ENCODE measurements around the gene MBD5. TPM values are rescaled to one million over a fixed set of nuclear protein-coding genes. Genes with fewer than 3 reads are reported as not detected.

The MBD5 gene
- total and polyA plus RNA-seq, 3 donors from 2014 or later: 29.0 to 60.3 (median 55.4) TPM

DNA sequence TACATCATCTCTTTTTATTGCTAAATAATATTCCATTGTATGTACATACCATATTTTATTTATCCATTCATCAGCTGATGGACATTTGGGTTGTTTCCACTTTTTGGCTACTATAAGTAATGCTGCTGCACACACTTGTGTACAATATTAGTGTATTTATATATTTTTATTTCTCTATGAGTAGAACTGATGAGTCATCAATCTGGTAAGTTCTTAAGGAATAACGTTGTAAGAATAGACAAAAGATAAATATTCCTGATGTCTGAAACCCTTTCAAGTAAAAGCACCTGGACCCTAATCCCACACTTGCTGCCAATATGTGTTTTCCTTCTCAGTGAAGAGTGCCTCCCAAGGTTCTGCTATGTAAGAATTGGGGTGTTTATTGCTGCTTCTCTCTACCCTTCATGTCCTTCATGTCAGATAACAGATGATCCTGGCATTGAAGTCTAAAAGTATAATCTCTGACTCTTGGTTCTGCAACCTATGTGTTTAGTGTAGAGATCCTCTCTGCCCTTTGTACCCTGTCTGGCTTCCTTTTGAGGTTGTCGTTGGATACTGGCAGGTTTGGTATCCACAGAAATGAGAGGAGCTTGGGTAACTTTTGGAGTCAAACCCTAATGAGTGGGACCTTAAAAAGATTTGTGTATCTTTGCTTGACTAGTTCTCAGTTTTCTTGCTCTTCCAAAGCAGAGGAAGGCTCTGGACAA, 330.7 kb downstream of the MBD5 start:
- Histone ChIP-seq H3K27ac (no peak overlapping the region), H3K4me3 (no peak overlapping the region), H3K4me1 (no peaks in the 10 kb centered on the region), H3K36me3 (ENCODE audit: low read depth, missing control alignments) (no peaks in the 10 kb centered on the region), H3K27me3 (no peaks in the 10 kb centered on the region), H3K9me3 (no peaks in the 10 kb centered on the region)
- WGBS, 2 donors: 74 to 80% methylated on average over 2 of the region's 2 CpGs
- TF ChIP-seq, protein P1, sequence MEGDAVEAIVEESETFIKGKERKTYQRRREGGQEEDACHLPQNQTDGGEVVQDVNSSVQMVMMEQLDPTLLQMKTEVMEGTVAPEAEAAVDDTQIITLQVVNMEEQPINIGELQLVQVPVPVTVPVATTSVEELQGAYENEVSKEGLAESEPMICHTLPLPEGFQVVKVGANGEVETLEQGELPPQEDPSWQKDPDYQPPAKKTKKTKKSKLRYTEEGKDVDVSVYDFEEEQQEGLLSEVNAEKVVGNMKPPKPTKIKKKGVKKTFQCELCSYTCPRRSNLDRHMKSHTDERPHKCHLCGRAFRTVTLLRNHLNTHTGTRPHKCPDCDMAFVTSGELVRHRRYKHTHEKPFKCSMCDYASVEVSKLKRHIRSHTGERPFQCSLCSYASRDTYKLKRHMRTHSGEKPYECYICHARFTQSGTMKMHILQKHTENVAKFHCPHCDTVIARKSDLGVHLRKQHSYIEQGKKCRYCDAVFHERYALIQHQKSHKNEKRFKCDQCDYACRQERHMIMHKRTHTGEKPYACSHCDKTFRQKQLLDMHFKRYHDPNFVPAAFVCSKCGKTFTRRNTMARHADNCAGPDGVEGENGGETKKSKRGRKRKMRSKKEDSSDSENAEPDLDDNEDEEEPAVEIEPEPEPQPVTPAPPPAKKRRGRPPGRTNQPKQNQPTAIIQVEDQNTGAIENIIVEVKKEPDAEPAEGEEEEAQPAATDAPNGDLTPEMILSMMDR (IDR thresholded peaks at IDR 0.05): no peak
- no peak for TF ChIP-seq POLR2A (IDR thresholded peaks at IDR 0.05)
- DNase-seq: no peak
- intact Hi-C loops (cut with DNase I; ENCODE audit: low total_unique reads): no loop called here

GRCh38 chr2:148358375-148358774, 337.5 kb downstream of the MBD5 start:
- H3K9me3 ChIP-seq: no peaks in the 10 kb centered on the region
- no peak overlapping the region for H3K4me3 ChIP-seq
- TF ChIP-seq POLR2A (IDR thresholded peaks at IDR 0.05): no peak
- TF ChIP-seq, protein P1 (IDR thresholded peaks at IDR 0.05): no peak
- intact Hi-C loops (cut with DNase I; ENCODE audit: low total_unique reads): no loop called here
- H3K27me3 ChIP-seq: no peaks in the 10 kb centered on the region
- no peaks in the 10 kb centered on the region for H3K4me1 ChIP-seq
- 80 to 96% methylated on average over 6 of the region's 6 CpGs for WGBS, 2 donors
- DNase-seq: no peak
- H3K27ac ChIP-seq: no peak overlapping the region
- H3K36me3 ChIP-seq (ENCODE audit: low read depth, missing control alignments): no peaks in the 10 kb centered on the region

- no peak overlapping the region for H3K4me3 ChIP-seq
- DNase-seq: no peak
- no peaks in the 10 kb centered on the region for H3K27me3 ChIP-seq
- intact Hi-C loops (cut with DNase I; ENCODE audit: low total_unique reads): no loop called here
- WGBS, 2 donors: 100% methylated on average over 1 of the region's 1 CpG
- TF ChIP-seq POLR2A (IDR thresholded peaks at IDR 0.05): no peak
- TF ChIP-seq, protein P1 (IDR thresholded peaks at IDR 0.05): no peak
- H3K36me3 ChIP-seq (ENCODE audit: low read depth, missing control alignments): no peaks in the 10 kb centered on the region
- no peaks in the 10 kb centered on the region for H3K9me3 ChIP-seq
- no peaks in the 10 kb centered on the region for H3K4me1 ChIP-seq
- no peak overlapping the region for H3K27ac ChIP-seq
Observed at GRCh38 chr2:148360662-148361061, 339.8 kb downstream of the MBD5 start.

DNA sequence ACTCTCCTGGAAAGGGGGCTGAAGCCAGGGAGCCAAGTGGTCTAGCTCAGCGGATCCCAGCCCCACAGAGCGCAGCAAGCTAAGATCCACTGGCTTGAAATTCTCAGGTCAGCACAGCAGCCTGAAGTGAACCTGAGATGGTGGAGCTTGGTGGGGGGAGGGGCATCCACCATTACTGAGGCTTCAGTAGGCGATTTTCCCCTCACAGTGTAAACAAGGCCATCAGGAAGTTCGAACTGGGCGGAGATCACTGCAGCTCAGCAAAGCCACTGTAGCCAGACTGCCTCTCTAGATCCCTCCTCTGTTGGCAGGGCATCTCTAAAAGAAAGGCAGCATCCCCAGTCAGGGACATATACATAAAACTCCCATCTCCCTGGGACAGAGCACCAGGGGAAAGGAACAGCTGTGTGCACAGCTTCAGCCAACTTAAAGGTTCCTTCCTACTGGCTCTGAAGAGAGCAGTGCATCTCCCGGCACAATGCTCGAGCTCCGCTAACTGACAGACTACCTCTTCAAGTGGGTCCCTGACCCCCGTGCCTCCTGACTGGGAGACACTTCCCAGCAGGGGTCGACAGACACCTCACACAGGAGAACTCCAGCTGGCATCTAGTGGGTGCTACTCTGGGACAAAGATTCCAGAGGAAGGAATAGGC, 341.4 kb downstream of the MBD5 start:
- TF ChIP-seq POLR2A (IDR thresholded peaks at IDR 0.05): no peak
- TF ChIP-seq, protein P1 (IDR thresholded peaks at IDR 0.05): no peak
- intact Hi-C loops (cut with DNase I; ENCODE audit: low total_unique reads): no loop called here
- H3K4me1 ChIP-seq: no peaks in the 10 kb centered on the region
- 79 to 100% methylated on average over 1 to 10 of the region's 10 CpGs for WGBS, 2 donors
- H3K27me3 ChIP-seq: no peaks in the 10 kb centered on the region
- H3K36me3 ChIP-seq (ENCODE audit: low read depth, missing control alignments): no peaks in the 10 kb centered on the region
- H3K9me3 ChIP-seq: no peaks in the 10 kb centered on the region
- no peak for DNase-seq
- H3K4me3 ChIP-seq: no peak overlapping the region
- H3K27ac ChIP-seq: no peak overlapping the region
